A673 (cell line): Measurements from ENCODE around the gene FBXL19. TPM values are rescaled to one million over a fixed set of nuclear protein-coding genes. Genes with fewer than 3 reads are reported as not detected.

ENCODE experiments used
- BruUV-seq: library from RNA; stranded (reverse); fragments of 400-500 nt; replicated peaks from 2 replicates; lab custom pipeline; 2021; lab: Mats Ljungman, UMichigan
- CTCF ChIA-PET: fragments of 300-600 bp; sonication (Branson Sonifier 250); formaldehyde crosslinking; loops from one replicate; lab custom pipeline; 2022; ENCODE audit warnings: antibody characterized with exemption; lab: Charles Lee
- POLR2A ChIA-PET: fragments of 300-600 bp; sonication (Branson Sonifier 250); formaldehyde crosslinking; loops from one replicate; lab custom pipeline; 2022; ENCODE audit warnings: antibody characterized with exemption; ENCODE audit not compliant: low non-redundant PET; lab: Charles Lee
- DNase-seq: peaks from one replicate; pipeline ENCODE4 v3.0.0-alpha.2; 2015; ENCODE audit warnings: low spot score
- H3K27ac ChIP-seq: fragments of 200-600 bp; sonication (generic); 2 replicates; pipeline ENCODE4 v1.5.1; 2016; ENCODE audit warnings: mixed run types, low read depth, mild to moderate bottlenecking, mixed read lengths, antibody characterized with exemption, low read length; ENCODE audit not compliant: poor library complexity, severe bottlenecking
- H3K27me3 ChIP-seq: fragments of 200-600 bp; sonication (generic); replicated peaks from 2 replicates; pipeline ENCODE4 v1.6.1; 2017; ENCODE audit warnings: mixed run types, low read depth, mild to moderate bottlenecking, mixed read lengths, antibody characterized with exemption, low read length; ENCODE audit not compliant: insufficient read depth, poor library complexity
- H3K36me3 ChIP-seq: fragments of 200-600 bp; sonication (generic); 2 replicates; pipeline ENCODE4 v1.6.1; 2016; ENCODE audit warnings: mixed run types, mild to moderate bottlenecking, mixed read lengths, antibody characterized with exemption, low read length; ENCODE audit not compliant: insufficient read depth, poor library complexity, severe bottlenecking
- H3K4me1 ChIP-seq: fragments of 200-600 bp; sonication (generic); 2 replicates; pipeline ENCODE4 v1.6.1; 2017; ENCODE audit warnings: mixed run types, mild to moderate bottlenecking, mixed read lengths, antibody characterized with exemption, low read length; ENCODE audit not compliant: insufficient read depth, poor library complexity, severe bottlenecking
- H3K4me3 ChIP-seq: fragments of 200-600 bp; sonication (generic); 2 replicates; pipeline ENCODE4 v1.5.1; 2016; ENCODE audit warnings: low read depth, mixed run types, mild to moderate bottlenecking, mixed read lengths, low read length; ENCODE audit not compliant: poor library complexity, severe bottlenecking
- H3K9me3 ChIP-seq: fragments of 200-600 bp; sonication (generic); 2 replicates; pipeline ENCODE4 v1.6.1; 2016; ENCODE audit warnings: mixed run types, low read depth, mild to moderate bottlenecking, mixed read lengths, antibody characterized with exemption, low read length; ENCODE audit not compliant: poor library complexity, severe bottlenecking
- CTCF ChIP-seq: fragments of 300-800, 200-600 bp; sonication (generic); conservative IDR thresholded peaks from 2 replicates; pipeline ENCODE4 v1.5.1; 2017; ENCODE audit warnings: low read depth, mild to moderate bottlenecking, antibody characterized with exemption, low read length, moderate library complexity, mixed read lengths
- EZH2 ChIP-seq: fragments of 200-600 bp; sonication (generic); IDR thresholded peaks from 2 replicates; pipeline ENCODE4 v1.6.1; 2017; ENCODE audit warnings: borderline replicate concordance, low read depth, mild to moderate bottlenecking, mixed read lengths, antibody characterized with exemption, low read length; ENCODE audit not compliant: poor library complexity, severe bottlenecking
- intact Hi-C: fragments of 100-400 bp; cut with micrococcal nuclease; formaldehyde crosslinking; loops from one replicate; pipeline ENCODE4 v1.10.0; 2022; ENCODE audit not compliant: unreplicated experiment
- microRNA-seq: library from miRNA; unstranded; fragments of <30 nt; microRNA quantifications from one replicate; pipeline ENCODE4 v1.2.0, GENCODE V29; 2021
- total RNA-seq: library from RNA; stranded (reverse); gene quantifications from 2 replicates; pipeline ENCODE4 v1.2.3, GENCODE V29; 2021

Gene FBXL19
- total RNA-seq, 1 experiment from 2014 or later, result 39.3 TPM

DNA sequence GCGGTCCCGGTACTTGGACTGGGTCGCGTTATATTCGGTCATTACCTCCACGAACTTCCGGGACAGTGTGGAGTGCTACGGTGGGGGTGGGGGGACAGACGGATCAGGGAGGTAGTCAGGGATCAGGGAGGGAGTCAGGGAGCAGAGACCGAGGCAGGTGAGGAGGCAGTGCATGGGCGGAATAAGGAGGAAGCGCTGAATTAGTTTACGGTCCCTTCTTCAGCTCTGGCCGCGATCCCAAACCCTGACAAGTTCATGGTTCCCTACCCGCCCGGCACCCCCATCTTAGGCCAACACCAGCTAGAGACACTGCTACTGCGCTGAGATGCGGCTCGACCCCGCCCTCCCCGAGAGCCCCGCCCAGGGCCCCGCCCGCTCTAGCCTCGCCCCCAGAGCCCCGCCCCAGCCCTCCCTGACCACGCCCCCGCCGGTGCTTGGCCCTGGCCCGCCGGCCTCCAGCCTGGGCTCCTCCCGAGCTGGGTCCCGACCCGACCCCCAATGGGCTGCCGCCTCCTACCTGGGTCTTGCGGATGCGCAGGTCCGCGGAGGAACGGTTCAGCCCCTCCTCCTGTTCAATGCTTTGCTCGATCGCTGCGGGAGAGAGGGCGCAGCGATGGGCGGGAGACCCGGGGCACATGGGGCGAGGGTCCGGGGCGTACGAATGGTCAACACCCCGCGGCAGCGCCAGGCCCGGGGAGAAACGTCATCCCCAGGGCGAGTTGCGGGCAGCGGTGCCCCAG lies 73.8 kb downstream of the FBXL19 start:
- Histone ChIP-seq H3K27ac (no peak overlapping the region), H3K27me3 (no peaks in the 10 kb centered on the region), H3K4me1 (no peaks in the 10 kb centered on the region), H3K9me3 (no peaks in the 10 kb centered on the region), H3K4me3 (peak overlapping the region; percentile 50), H3K36me3 (no peaks in the 10 kb centered on the region)
- no TSS peak for BruUV-seq
- peak; percentile 72 for DNase-seq
- TF ChIP-seq EZH2 (no peak), CTCF (no peak)
- POLR2A ChIA-PET, result interaction anchor here (0.6 kb wide), 1 partner anchor 121 kb away, joined by 4 read pairs; no protein-coding TSS in a partner anchor
- CTCF ChIA-PET, result interaction anchor here (1.0 kb wide), 1 partner anchor 12 kb away, joined by 5 read pairs; the partner anchor contains the start of gene HSD3B7
- intact Hi-C loops, result loop anchor here (5.0 kb wide), 1 partner anchor 145 kb away; no protein-coding TSS in a partner anchor

DNA sequence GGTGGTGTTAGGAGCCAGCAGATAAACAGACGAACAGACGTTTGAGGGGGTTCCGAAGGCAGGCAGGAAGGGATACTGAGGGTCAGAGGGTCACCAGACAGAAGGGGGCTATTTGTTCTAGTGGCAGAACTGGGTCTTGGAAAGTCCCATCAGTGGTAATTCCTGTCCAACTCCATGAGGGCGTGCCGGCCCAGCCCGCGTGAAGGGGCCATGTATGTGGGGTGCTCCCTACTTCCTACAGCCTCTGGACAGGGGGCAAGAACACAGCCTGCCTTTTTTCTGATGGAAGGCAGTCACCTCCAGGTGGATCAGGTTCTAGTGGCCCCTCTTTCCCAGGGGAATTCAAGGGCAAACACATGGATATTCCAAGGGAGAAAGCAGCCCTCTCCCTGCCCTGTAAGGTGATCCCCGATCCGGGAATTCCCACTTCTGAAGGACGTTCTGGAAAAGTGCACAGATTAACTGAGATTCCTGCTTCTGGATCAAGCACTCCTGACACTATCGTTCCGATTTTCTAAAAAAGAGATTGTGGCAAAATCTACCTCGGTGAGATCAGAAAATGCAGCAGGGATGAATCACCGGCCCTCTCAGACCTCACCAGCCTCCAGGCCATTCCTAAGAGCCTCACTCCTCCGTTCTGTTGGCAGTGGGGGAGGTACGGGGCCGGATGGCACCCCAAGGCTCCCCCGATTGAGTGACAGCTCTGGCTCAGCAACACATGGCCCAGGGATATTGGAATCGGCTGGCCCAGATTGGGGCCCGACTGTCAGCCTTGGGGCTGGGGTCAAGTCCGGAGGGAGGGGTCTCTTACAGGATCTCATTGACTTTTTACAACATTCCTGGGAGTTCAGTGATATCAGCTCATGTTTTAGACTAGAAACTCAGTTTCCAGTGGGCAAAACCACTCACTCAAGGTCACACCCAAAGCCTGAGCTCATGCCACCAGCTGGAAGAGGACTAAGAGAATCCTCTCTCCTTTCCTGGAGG lies 74.6 kb downstream of the FBXL19 start:
- CTCF ChIA-PET, result interaction anchor here (1.0 kb wide), 1 partner anchor 13 kb away, joined by 5 read pairs; the partner anchor contains the start of gene HSD3B7
- Histone ChIP-seq H3K36me3 (no peaks in the 10 kb centered on the region), H3K27me3 (no peaks in the 10 kb centered on the region), H3K4me3 (peak overlapping the region; percentile 50), H3K27ac (no peak overlapping the region), H3K9me3 (no peaks in the 10 kb centered on the region), H3K4me1 (no peaks in the 10 kb centered on the region)
- no peak for TF ChIP-seq EZH2
- TF ChIP-seq CTCF, result no peak
- no TSS peak for BruUV-seq
- intact Hi-C loops, result loop anchor here (5.0 kb wide), 1 partner anchor 144 kb away; no protein-coding TSS in a partner anchor
- no peak for DNase-seq
- POLR2A ChIA-PET, result interaction anchor here (0.6 kb wide), 1 partner anchor 120 kb away, joined by 4 read pairs; no protein-coding TSS in a partner anchor

Small RNAs within 50 kb of the gene (microRNA-seq; reads per million reads assigned to microRNA genes)
- gene MIR4519 (not detected), gene MIR762 (not detected)

Other genes with a start within 250 kb of the FBXL19 start
- gene SRCAP, start 224.4 kb upstream of the FBXL19 start, total RNA-seq, result 86.2 and 104 TPM in 2 replicates
- gene PHKG2, start 175.1 kb upstream of the FBXL19 start, total RNA-seq, result 35.3 and 37.8 TPM in 2 replicates
- gene CFAP119, start 161.5 kb upstream of the FBXL19 start, total RNA-seq, result 11.7 and 14.1 TPM in 2 replicates
- gene RNF40, start 161.2 kb upstream of the FBXL19 start, total RNA-seq, result 132 and 145 TPM in 2 replicates
- gene ZNF629, start 136.4 kb upstream of the FBXL19 start, total RNA-seq, result 25.3 and 26.9 TPM in 2 replicates
- 28.2 and 34.7 TPM in 2 replicates for gene BCL7C, start 29.5 kb upstream of the FBXL19 start, total RNA-seq
- 1.4 and 1.6 TPM in 2 replicates for gene CTF1, start 27.0 kb upstream of the FBXL19 start, total RNA-seq
- 2.1 and 4.3 TPM in 2 replicates for gene ORAI3, start 25.5 kb downstream of the FBXL19 start, total RNA-seq
- gene SETD1A, start 34.2 kb downstream of the FBXL19 start, total RNA-seq, result 31.4 and 37.1 TPM in 2 replicates
- 0.85 and 0.95 TPM in 2 replicates for gene HSD3B7, start 61.6 kb downstream of the FBXL19 start, total RNA-seq
- gene STX1B, start 87.1 kb downstream of the FBXL19 start, total RNA-seq, result 0.62 and 1.1 TPM in 2 replicates
- 31.2 and 35.1 TPM in 2 replicates for gene STX4, start 110.0 kb downstream of the FBXL19 start, total RNA-seq
- 16.5 and 19.8 TPM in 2 replicates for gene ZNF668, start 150.7 kb downstream of the FBXL19 start, total RNA-seq
- 26.6 and 27.9 TPM in 2 replicates for gene ZNF646, start 150.8 kb downstream of the FBXL19 start, total RNA-seq
- gene PRSS53, start 165.4 kb downstream of the FBXL19 start, total RNA-seq, result 3.1 and 4.0 TPM in 2 replicates
- 85.0 and 98.3 TPM in 2 replicates for gene VKORC1, start 171.2 kb downstream of the FBXL19 start, total RNA-seq
- 36.6 and 40.6 TPM in 2 replicates for gene BCKDK, start 184.8 kb downstream of the FBXL19 start, total RNA-seq
- gene KAT8, start 194.1 kb downstream of the FBXL19 start, total RNA-seq, result 65.4 and 70.6 TPM in 2 replicates
- not detected in 2 replicates for gene PRSS8, start 212.2 kb downstream of the FBXL19 start, total RNA-seq
- gene PRSS36, start 226.5 kb downstream of the FBXL19 start, total RNA-seq, result 0.41 and 0.72 TPM in 2 replicates